OCI-LY1 (cell line): ENCODE results near the gene MYO5B.

ENCODE experiments used
- H2AFZ ChIP-seq: fragments of 200-600 bp; sonication (generic), shearing (Covaris generic); 2 replicates; pipeline ENCODE4 v1.6.0; 2014; ENCODE audit warnings: antibody characterized with exemption, mild to moderate bottlenecking, low read length
- H3F3A ChIP-seq: fragments of 200-600 bp; sonication (generic), shearing (Covaris generic); 2 replicates; pipeline ENCODE4 v1.6.0; 2014; ENCODE audit warnings: mild to moderate bottlenecking, antibody characterized with exemption, low read length, moderate library complexity; ENCODE audit not compliant: insufficient read depth
- H3K27ac ChIP-seq: fragments of 200-600 bp; sonication (generic); 2 replicates; pipeline ENCODE4 v1.5.1; 2014; ENCODE audit warnings: low read length, mixed run types, mild to moderate bottlenecking, low read depth; ENCODE audit not compliant: poor library complexity, severe bottlenecking
- H3K27me3 ChIP-seq: fragments of 200-600 bp; sonication (generic); 2 replicates; pipeline ENCODE4 v1.6.0; 2014; ENCODE audit warnings: antibody characterized with exemption, mild to moderate bottlenecking, low read length, moderate library complexity; ENCODE audit not compliant: insufficient read depth
- H3K36me3 ChIP-seq: fragments of 200-600 bp; sonication (generic); 2 replicates; pipeline ENCODE4 v1.6.1; 2014; ENCODE audit warnings: mild to moderate bottlenecking, antibody characterized with exemption, low read length, moderate library complexity, mixed read lengths; ENCODE audit not compliant: insufficient read depth
- H3K4me1 ChIP-seq: fragments of 200-600 bp; sonication (generic); 2 replicates; pipeline ENCODE4 v1.5.1; 2014; ENCODE audit warnings: mild to moderate bottlenecking, low read length, moderate library complexity; ENCODE audit not compliant: insufficient read depth, severe bottlenecking
- H3K4me2 ChIP-seq: fragments of 200-600 bp; sonication (generic), shearing (Covaris generic); 2 replicates; pipeline ENCODE4 v1.6.1; 2014; ENCODE audit warnings: low read length
- H3K4me3 ChIP-seq: fragments of 200-600 bp; sonication (generic); 2 replicates; pipeline ENCODE4 v1.5.1; 2014; ENCODE audit warnings: low read length, low read depth, mild to moderate bottlenecking, mixed read lengths; ENCODE audit not compliant: poor library complexity, severe bottlenecking
- H3K79me2 ChIP-seq: fragments of 200-600 bp; shearing (Covaris generic); 2 replicates; pipeline ENCODE4 v1.6.1; 2016; ENCODE audit warnings: mixed run types, low read length, mixed read lengths; ENCODE audit not compliant: insufficient read depth
- H3K9ac ChIP-seq: fragments of 200-600 bp; sonication (generic), shearing (Covaris generic); 2 replicates; pipeline ENCODE4 v1.6.1; 2014; ENCODE audit warnings: mild to moderate bottlenecking, low read length, mixed read lengths
- H3K9me2 ChIP-seq: fragments of 200-600 bp; sonication (generic), shearing (Covaris generic); 2 replicates; pipeline ENCODE4 v1.6.1; 2014; ENCODE audit warnings: low read depth, mild to moderate bottlenecking, low read length, mixed read lengths
- H3K9me3 ChIP-seq: fragments of 200-600 bp; shearing (Covaris generic); 2 replicates; pipeline ENCODE4 v1.6.1; 2014; ENCODE audit warnings: low read length, mixed read lengths
- H4K20me1 ChIP-seq: fragments of 200-600 bp; sonication (generic), shearing (Covaris generic); 2 replicates; pipeline ENCODE4 v1.6.0; 2016; ENCODE audit warnings: mild to moderate bottlenecking, low read length; ENCODE audit not compliant: insufficient read depth
- CTCF ChIP-seq: fragments of 200-600 bp; sonication (generic), shearing (Covaris generic); IDR thresholded peaks from 2 replicates; pipeline ENCODE4 v1.5.1; 2017; ENCODE audit warnings: mild to moderate bottlenecking, antibody characterized with exemption, low read length, moderate library complexity, mixed read lengths
- EZH2 ChIP-seq: fragments of 200-600 bp; sonication (generic), shearing (Covaris generic); IDR thresholded peaks from 2 replicates; pipeline ENCODE4 v1.8.0; 2017; ENCODE audit warnings: borderline replicate concordance, mixed run types, mild to moderate bottlenecking, antibody characterized with exemption, low read length, moderate library complexity, mixed read lengths

MYO5B gene

GRCh38 chr18:50011813-50012435, 183.0 kb downstream of the MYO5B start:
- no peaks in the 10 kb centered on the region for H4K20me1 ChIP-seq
- no peak overlapping the region for H3K27ac ChIP-seq
- H3K9ac ChIP-seq: no peak overlapping the region
- no peaks in the 10 kb centered on the region for H3K4me1 ChIP-seq
- H3K4me2 ChIP-seq: no peak overlapping the region
- no peaks in the 10 kb centered on the region for H3K27me3 ChIP-seq
- H3K4me3 ChIP-seq: no peak overlapping the region
- no peak overlapping the region for H2AFZ ChIP-seq
- no peaks in the 10 kb centered on the region for H3K9me2 ChIP-seq
- no peaks in the 10 kb centered on the region for H3K36me3 ChIP-seq
- no peaks in the 10 kb centered on the region for H3K79me2 ChIP-seq
- no peaks in the 10 kb centered on the region for H3F3A ChIP-seq
- TF ChIP-seq EZH2: no peak
- no peak for TF ChIP-seq CTCF
- H3K9me3 ChIP-seq: no peaks in the 10 kb centered on the region

- Histone ChIP-seq H3K4me3 (no peak overlapping the region), H3K9me2 (no peaks in the 10 kb centered on the region), H3F3A (no peaks in the 10 kb centered on the region), H3K27ac (no peak overlapping the region), H3K9ac (no peak overlapping the region), H3K27me3 (no peaks in the 10 kb centered on the region), H3K4me2 (no peak overlapping the region), H3K9me3 (no peaks in the 10 kb centered on the region), H3K79me2 (no peaks in the 10 kb centered on the region), H4K20me1 (no peaks in the 10 kb centered on the region), H3K4me1 (no peaks in the 10 kb centered on the region), H3K36me3 (no peaks in the 10 kb centered on the region), H2AFZ (no peak overlapping the region)
- TF ChIP-seq CTCF (peak; percentile 65), EZH2 (no peak)
Measured at GRCh38 chr18:50009773-50010335, 185.1 kb downstream of the MYO5B start.

- H4K20me1 ChIP-seq: no peaks in the 10 kb centered on the region
- no peaks in the 10 kb centered on the region for H3K9me2 ChIP-seq
- no peaks in the 10 kb centered on the region for H3K9me3 ChIP-seq
- no peaks in the 10 kb centered on the region; the same call in 1 of the 2 replicates for H3K27me3 ChIP-seq
- TF ChIP-seq CTCF (no peak), EZH2 (no peak)
- no peaks in the 10 kb centered on the region for H3F3A ChIP-seq
- H3K4me1 ChIP-seq: no peaks in the 10 kb centered on the region
- no peak overlapping the region for H3K4me2 ChIP-seq
- H3K36me3 ChIP-seq: no peaks in the 10 kb centered on the region
- H2AFZ ChIP-seq: no peak overlapping the region
- H3K27ac ChIP-seq: no peak overlapping the region
- H3K79me2 ChIP-seq: no peaks in the 10 kb centered on the region
- no peak overlapping the region for H3K9ac ChIP-seq
- H3K4me3 ChIP-seq: no peak overlapping the region
Measured at GRCh38 chr18:50008306-50008705, 186.6 kb downstream of the MYO5B start.
